Endometrium (tissue), 2 donors: ENCODE results near the gene BCAT1.
A peak's percentile ranks its signal among the peaks of the same experiment; 100 is the strongest.

Source experiments
- FAIRE-seq: peaks from 2 replicates; lab custom pipeline; 2012; peaks lifted over from hg19 to GRCh38; lab: Jason Lieb, UNC
- donor health status: control.
- donor health status: control.

BCAT1 gene, protein sequence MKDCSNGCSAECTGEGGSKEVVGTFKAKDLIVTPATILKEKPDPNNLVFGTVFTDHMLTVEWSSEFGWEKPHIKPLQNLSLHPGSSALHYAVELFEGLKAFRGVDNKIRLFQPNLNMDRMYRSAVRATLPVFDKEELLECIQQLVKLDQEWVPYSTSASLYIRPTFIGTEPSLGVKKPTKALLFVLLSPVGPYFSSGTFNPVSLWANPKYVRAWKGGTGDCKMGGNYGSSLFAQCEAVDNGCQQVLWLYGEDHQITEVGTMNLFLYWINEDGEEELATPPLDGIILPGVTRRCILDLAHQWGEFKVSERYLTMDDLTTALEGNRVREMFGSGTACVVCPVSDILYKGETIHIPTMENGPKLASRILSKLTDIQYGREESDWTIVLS

DNA sequence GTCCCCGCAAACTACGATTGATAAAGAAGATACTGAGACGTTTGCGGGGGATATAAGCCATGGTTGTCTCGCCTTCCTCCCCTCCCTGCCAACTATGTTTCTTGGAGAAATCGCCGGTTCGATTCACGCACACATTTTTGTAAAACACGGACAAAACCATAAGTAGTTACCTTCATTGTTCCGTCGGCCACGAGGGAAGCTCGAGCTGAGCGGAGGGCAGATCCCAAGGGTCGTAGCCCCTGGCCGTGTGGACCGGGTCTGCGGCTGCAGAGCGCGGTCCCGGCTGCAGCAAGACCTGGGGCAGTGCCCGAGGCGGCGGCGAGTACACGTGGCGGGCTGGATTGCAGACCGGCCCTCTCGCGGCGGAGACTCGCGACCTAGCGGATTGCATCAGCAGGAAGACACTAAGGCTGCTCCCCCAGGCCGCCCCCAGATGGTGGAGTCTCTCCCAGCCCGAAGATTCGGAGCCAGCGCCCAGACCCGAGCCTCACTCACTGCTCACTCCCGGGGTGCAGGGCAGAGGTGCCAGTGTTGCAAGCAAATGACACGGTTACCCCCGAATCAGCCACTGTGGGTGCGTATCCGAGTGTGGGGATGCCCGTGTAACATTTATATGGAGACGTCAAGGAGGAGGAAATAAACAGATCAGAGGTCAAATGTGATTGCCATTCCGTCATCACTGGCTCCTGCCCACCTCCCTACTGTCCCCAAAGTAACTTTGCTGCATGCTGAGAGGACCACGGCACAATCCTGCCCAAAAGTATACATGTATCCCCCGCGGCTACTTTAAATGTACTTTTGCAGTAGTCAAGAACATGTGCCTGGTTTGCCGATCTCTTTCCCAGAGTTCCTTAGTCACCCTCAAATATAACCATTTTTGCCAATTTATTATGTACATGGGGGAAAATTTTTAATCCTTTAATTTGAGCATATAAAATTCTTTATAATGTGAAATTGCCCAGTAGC, at the start of gene BCAT1:
Gene BCAT1, minus strand, starts transcription at position 345 of the 966 bp plus-strand sequence. Its CDS starts 169 bp downstream, at position 176.
- FAIRE-seq: no peak

DNA sequence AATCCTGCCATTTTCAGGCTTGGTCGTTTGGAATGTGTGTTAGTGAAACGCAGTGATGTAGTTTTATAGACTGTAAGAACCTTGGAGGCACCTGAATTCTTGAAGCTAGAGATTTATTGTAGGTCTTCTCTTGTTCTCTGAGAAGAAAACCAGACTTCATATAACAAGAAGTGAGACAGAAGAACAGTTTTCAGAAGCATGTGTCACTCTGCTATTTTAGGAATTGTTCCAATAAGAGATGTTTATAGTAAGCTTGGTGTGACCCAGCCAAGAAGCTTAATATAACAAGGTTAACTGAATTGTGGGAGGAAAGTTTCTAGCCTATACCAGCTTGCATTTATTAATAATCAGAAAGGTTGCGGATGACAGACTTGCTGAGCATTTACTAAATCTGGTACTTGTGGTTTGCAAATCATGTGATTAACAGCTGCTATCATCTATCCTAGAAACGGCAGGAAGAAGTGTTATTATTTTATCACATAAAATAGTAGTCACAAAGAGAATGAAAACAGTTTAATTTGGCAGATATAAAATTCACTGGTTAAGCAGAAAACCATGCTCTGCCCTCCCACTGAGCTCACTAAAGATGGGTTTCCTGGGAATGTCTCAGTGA, 49.2 kb upstream of the BCAT1 start:
- peak; percentile 94 for FAIRE-seq

DNA sequence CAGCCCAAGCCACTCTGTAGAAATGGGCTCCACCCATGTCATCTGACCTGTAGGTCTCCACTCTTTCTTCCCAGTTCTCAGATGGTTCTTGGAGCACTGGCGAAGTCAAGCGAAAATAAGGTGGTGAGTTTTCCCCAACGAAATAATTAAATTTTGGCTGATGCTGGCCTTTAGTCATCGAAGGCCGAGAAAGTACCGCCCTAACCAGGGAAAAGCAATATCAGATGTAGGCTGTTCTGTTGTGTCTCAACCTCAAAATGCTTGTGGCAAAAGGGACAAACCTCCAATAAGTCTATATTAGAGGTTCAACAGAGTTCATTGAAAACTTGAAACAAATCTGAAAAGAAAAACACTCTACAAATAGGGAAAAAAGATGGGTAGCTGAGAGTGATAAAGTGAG, 48.6 kb upstream of the BCAT1 start:
- no peak for FAIRE-seq

DNA sequence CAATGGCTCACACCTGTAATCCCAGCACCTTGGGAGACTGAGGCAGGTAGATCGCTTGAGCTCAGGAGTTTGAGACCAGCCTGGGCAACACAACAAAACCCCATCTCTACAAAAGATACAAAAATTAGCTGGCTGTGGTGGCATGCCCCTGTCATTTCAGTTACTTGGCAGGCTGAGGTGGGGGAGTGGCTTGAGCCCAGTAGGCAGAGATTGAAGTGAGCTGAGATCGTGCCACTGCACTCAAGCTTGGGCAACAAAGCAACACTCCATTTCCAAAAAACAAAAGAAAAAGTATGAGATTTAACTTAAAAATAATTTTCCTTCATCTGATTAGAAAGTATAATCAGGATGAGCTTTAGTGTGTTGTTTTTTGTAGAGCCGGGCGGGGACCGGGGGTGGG, 47.9 kb upstream of the BCAT1 start:
- no peak for FAIRE-seq

DNA sequence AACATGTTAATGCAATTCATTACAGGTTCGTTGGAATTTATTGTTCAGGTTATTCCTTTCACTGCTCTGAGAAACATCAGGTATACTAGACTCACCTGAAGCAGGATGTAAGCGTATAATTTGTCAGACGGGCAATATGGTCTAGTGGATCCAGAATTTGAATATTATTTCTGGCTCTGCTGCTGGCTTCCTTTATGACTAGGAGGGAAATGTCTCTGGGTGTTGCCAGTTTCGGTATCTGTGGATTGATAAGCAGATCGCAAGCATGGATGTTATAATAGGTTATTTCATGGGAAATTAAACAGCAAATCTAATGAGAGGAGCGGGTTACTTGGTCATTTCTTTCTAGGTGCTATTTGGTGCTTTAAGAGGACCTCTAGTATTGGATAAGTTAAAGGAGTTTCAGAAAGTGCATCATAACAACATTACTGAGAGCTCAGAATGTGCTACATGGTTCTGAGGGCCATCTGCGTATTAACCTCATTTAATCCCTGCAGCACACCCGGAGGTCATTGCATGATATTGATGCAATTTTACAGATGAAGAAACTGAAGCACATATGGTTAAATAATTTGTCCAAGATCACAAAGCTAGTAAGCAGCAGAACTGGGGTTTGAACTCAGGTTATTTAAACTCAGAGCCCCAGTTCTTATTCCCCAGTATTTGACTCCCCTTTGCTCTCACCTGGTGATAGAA, 47.3 kb upstream of the BCAT1 start:
- no peak for FAIRE-seq

DNA sequence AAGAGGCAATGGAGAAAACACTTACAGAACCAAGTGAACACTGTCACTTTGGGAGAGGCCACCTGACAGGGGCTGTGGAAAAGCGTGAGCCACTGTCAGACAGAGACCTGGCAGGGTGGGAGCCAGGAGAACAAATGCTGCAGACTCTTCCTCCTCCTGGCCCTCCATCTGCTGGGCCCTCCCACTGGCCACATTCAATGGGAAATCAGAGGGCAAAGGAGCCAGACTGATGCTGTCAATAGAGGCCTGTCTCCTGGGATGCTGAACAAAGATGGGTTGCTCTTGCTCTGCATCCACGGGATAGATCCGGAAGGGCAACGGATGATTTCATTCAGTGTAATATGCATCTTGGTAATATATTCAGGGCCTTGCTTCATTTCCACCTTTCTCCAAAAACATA, 44.9 kb upstream of the BCAT1 start:
- no peak for FAIRE-seq

DNA sequence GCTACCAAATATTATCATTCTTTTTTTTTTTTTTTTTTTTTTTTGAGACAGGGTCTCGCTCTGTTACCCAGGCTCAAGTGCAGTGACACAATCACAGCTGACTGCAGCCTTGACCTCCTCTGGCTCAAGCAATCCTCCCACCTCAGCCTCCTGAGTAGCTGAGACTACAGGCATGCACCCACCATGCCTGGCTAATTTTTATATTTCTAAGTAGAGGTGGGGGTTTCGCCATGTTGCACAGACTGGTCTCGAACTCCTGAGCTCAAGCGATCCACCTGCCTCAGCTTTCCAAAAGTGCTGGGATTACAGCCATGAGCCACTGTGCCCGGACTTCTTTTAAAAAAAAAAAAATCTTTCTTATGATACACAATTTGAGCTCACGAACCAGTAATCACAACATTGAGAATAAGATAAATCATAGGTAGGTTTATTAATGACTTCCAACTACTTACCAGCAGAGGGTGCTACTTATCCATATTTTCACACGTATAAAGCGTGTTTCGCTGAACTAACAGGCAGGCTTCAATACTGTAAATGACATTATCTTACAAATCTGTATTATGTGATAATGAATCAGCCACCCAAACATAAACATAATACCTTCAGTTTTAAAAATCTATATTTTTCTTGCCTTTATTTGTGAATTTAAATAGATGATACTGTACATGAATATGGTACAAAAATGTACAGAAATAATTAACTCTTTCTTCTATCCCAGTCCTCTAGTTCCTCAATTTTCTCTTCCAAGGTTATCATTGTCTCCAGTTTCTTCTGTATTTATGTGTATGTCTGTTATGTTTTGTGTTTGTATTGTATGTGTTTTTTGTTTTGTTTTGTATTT, 42.5 kb upstream of the BCAT1 start:
- FAIRE-seq: peak; percentile 98

DNA sequence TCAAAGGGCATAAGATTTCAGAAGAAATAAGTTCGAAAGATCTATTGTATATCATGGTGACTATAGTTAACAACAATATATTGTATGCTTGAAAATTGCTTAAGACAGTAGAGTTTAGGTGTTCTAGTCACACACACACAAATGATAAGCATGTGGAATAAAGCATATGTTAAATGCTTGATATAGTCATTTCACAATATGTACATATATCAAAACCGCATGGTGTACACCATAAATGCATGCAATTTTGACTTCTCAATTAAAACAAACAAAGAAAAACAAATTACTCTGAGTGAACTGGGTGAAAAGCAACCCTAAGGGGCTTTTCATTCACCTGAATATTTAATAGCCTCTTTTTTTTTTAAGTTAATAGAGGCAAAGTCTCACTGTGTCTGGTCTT, 40.3 kb upstream of the BCAT1 start:
- FAIRE-seq: no peak

DNA sequence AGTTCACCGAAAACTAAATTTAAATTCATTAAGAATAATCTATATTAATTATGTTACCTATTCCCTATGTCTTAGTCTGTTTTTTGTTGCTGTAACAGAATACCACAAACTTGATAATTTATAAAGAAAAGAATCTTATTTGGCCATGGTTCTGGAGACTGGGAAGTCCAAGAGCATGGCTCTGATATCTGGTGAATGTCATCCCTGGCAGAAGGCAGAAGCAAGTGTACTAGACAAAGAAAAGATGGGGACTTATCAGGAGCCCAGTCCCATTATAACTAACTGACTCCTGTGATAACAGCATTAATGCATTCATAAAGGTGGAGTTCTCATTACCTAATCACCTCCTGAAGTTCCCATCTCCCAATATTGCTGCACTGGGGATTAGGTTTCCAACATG, 33.3 kb upstream of the BCAT1 start:
- FAIRE-seq: no peak

DNA sequence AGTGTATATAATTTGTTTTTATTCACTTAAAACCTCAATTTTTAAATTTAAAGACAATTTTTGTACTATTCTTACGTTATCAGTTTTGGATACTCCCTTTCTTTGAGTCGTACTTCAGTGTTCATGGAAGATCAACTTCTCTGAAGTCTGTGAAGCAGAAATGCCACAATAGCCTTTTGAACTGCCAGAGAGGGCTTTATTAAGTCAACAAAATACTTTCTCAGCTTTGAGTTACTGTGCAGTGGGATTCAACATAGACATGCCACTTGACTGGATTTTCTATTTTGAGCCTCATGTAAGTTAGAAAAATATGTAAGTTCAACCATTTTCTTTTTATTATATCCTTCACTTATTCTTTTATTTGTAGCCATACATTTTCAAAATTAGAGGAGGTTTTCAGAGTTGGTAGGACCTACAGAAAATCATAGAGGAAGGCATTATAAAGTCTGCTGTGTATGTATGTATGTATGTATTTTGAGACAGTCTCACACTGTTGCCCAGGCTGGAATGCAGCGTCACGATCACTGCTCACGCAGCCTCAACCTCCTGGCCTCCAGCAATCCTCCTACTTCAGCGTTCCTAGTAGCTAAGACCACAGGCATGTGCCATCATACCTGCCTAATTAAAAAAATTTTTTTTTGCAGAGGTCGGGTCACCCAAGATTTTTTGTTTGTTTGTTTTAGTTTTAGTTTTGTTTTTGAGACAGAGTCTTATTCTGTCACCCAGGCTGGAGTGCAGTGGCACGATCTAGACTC, 31.3 kb upstream of the BCAT1 start:
- FAIRE-seq: no peak

DNA sequence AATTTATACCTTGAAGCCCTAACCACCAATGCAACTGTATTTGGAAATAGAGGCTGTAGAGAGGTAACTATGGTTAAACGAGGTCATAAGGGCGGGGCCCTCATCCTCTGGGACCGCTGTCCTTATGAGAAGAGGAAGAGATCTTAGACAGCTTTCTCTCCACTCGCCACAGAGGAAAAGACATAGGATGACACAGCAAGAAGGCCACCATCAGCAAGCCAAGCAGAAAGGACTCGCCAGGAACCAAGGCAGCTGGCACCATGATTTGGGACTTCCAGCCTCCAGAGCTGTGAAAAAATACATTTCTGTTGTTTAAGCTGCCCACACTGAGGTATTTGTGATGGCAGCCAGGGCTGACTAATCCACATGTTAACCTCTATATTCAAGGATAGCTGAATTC, 30.4 kb upstream of the BCAT1 start:
- FAIRE-seq: no peak

DNA sequence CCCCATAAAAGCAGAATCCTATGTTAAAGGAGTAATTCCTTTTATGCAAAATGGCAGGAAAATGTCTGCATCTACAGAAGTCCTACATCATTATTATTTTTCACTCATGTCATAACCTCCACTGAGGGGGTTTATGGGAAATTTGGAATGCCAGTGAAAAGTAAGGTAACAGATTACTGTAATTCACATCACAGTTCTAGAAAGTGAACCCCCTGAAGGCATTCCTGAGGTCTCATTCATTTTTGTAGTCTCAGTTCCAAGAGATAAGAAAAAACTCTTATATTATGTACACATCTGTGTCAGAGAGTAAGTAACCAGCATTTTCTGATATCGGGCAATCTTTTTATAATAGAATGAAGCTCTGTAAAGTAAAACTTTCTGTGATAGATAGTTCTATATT, 28.8 kb upstream of the BCAT1 start:
- no peak for FAIRE-seq

DNA sequence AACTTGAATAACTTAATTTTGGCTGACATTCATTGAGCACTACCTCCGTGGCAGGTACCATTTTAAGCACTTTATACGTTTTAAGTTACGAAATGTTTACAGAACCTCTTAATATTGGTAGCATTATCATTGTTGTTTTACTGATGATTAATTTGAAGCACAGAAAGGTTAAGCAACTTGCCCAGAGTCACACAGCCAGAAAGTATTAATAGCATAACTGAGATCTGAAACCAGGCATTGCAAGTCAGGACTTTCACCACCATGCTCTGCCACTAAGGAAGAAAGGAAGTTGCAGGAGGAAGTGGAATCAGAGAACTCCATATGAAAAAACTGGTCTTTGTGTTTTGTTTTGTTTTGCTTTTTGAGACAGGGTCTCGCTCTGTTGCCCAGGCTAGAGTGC, 28.2 kb upstream of the BCAT1 start:
- FAIRE-seq: no peak

DNA sequence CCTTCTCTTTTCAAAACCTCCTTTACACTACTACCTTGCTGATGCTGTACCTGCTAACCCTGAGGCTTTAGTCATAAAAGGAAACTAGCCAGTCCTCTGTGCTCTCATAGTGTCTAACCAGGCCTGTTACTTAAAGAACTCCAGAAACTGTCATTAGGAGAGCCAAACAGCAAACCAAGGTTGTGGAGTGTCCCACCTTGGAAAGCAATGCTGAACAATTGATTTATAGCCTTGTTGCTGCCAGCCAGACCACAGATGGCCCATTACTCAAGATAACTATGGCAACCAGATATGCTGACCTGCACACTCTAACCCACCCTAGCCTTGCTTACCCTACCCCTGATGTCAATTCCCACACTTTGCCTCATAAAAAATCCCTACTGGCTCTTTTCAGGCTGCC, 26.5 kb upstream of the BCAT1 start:
- no peak for FAIRE-seq

DNA sequence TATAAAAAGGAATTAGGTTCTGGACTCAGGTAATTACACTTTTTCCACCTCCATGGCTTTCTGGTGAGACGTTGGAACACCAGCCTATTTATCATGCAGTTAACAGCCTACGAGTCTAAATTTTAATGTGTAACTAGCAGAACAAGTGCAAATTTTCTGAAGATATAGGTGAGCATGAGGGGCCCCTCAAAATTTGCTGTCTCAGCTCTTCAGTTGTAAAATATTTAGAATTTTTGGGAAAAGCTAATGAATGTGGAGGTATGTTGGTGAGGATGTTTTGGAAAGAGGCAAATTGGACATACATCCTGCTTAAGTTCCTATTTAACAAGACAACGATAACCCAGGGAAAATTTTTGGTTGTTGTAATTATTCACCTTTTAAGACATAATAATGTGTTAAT, 25.3 kb upstream of the BCAT1 start:
- FAIRE-seq: no peak

DNA sequence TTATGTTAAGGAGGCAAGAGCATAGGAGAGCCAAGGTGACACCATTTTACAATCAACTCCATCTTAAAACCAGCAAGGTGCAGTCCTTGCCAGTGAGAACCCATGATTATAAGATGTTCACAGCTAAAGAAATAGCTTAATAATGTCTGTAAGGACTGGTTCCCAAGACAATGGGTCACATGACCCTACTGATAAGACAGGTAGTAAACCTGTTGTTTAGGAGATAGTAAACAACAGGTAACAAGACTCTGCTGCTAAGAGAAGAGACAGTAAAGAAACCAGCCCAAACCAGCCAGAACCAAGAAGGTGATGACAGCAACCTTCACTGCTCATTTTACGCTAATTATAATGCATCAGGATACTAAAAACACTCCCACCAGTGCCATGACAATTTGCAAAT, 23.2 kb upstream of the BCAT1 start:
- FAIRE-seq: no peak

DNA sequence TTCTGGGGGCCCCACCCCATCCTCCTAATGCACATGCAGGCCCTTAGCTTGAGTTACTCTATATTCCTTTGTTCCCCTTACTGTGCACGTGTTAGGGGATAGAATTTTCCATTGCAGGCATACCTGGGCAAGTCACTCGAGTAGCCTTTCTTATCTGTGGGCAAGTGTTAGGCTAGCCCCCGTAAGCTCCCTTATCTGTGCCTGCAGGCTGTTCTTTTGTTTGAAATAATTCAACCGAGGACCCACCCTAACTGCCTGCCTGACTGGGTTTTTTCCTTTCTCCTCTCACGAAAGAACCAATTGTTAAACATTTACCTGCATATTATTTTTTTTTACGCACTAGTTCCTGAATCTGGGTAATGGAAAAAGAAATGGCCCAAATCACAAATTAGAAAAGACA, 21.3 kb upstream of the BCAT1 start:
- no peak for FAIRE-seq

DNA sequence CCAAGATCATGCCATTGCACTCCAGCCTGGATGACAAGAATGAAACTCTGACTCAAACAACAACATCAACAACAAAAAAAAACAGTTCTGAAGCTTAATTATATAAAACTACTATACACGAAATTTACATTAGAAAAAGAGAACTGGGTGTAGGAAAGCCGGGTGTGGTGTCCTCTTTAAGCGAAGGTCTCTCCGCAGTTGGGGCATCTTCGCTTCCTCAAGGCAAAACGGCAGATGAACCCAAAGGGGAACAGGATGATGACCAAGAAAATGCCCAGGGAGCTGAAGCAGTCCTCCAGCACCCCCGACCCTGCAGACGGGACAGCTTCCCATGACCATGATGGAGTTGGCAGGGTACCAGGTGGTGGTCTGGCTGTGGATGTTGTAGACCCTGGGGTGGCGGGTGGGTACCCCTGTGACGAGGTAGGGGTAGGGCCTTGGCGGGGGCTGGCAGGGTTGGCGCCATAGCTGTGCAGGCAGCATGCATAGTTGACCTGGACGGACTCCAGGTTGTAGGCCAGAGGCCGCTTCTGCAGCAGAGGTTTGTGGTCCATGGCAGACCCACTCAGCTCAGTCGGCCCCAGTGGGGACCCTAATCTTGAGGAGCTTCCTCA, 18.2 kb upstream of the BCAT1 start:
- FAIRE-seq: no peak

DNA sequence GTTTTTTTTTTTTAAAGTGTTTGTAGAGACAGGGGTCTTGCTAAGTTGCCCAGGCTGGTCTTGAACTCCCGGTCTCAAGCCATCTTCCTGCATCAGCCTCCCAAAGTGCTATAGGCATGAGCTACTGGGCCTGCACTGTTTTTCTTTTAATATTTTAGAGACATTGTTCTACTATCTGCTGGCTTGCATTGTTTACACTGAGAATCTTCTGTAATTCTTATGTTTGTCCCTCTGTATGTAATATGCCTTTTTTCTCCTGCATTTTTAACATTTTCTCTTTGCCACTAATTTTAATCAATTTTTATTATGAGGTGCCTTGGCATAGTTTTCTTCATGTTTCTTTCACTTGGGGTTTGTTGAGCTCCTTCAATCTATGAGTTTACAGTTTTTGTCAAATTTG, 15.4 kb upstream of the BCAT1 start:
- no peak for FAIRE-seq

DNA sequence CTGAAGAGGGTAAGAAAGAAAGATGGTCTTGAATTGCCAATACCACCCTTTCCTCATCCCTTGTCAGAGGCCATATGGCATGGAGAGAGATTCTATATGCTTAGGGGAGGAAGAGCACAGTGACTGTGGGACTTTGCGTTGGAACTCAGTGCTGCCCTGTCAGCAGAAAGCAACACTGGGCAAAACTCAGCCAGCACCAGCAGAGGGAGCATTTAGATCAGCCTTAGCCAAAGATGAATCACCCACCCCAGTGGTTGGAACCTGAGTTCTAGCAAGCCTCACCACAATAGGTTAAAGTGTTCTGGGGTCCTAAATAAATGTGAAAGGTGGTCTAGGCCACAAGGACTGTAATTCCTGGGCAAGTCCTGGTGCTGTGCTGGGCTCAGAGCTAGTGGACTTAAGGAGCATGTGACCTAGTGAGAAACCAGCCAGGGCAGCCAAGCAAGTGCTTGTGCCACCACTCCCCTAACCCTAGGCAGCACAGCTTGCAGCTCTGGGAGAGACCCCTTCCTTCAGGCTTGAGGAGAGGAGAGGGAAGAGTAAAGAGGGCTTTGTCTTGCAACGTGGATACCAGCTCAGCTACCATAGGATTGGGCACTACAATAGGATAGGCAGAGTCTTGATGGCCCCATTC, 11.4 kb upstream of the BCAT1 start:
- no peak for FAIRE-seq
